NCI-H2227 (cell line): ENCODE data around the gene CCDC30.

Experiments
- DNase-seq: peaks from one replicate; lab custom pipeline; 2025; ENCODE audit not compliant: unreplicated experiment; lab: John Stamatoyannopoulos, UW

Gene CCDC30

DNA sequence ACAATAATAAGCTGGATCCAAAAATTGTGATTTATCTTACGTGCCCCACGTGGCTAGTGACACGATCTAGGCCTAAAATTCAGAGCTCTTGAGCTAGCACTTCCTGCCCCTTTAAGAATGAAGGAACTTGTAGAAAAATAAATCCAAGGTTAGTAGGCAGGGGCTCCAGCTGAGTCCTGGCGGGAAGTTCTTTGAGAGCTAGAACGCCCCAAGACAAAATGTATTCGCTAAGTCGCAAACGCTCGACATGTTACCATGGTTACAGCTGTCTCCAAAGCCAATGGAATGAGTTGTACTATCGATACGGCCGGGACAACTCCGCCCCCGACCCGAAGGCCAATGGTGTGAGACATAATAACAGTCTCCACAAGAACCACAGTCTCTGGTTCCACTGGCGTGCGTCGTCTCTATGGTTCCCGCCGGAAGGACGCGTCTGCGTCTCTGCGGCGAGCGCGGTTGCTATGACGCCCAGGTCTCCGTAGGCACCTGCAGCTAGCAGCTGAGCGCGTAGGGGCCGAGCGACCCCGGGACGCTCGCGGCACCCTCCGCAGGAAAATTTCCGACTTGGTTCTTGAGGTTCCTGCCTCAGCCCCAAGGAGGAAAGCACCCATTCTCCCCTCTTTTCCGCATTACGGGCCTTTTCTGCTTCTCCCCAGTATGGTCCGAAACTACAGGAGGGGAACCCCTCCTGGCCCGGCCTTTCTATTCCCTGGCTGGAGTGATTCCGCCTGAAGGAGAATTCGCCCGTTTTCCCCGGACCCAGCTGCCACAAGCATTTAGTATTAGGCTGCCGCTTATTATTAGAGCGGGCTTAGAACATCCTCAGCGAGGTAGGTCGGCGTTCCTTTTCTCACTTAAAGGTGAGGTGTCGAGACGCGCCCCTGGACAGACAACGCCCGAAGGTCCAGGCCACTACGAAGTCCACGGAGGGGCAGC is at the start of gene CCDC30:
CCDC30 (plus strand) TSS at position 459 of the 936 bp plus-strand sequence. CDS start 17,266 bp downstream, outside the sequence.
- DNase-seq: peak; percentile 99

DNA sequence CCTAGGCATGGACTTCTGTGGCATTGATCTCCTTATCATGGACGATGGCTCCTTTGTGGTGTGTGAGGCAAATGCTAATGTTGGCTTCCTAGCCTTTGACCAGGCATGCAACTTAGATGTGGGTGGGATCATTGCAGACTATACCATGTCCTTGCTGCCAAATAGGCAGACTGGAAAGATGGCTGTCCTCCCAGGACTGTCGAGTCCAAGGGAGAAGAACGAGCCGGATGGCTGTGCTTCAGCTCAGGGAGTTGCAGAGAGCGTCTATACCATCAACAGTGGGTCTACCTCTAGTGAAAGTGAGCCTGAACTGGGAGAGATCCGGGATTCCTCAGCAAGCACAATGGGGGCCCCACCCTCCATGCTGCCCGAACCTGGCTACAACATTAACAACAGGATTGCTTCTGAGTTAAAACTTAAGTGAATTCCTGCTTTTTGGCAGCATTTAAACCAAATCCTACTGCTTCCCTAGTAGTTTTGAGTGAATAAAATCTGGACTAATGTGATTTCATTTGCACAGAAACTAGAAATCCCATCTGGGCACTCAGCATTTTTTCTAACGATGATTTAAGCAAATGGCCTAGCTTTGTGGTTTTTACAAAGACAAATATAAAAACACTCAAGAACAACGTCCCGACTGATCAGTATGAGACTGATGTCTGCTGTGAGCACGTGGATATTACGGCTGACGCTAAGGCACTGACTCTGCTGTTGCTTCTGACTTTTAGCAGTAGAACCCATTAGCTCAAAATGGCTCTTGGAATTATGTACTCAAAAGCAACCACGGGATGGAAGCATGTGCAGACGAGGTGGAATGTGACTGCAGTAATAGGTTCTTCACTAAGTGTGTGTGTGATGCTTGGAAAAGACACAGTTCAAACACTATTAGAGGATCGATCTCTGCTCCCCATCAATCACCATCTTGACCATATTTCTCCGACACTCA is 48.3 kb upstream of the CCDC30 start:
- DNase-seq: no peak

GRCh38 chr1:42417166-42417565 is 45.9 kb upstream of the CCDC30 start:
- no peak for DNase-seq

- DNase-seq: no peak
These were observed 44.6 kb upstream of the CCDC30 start for GRCh38 chr1:42418516-42418915.

- peak; percentile 33 for DNase-seq
These were observed 43.8 kb upstream of the CCDC30 start for GRCh38 chr1:42419126-42419821.

DNA sequence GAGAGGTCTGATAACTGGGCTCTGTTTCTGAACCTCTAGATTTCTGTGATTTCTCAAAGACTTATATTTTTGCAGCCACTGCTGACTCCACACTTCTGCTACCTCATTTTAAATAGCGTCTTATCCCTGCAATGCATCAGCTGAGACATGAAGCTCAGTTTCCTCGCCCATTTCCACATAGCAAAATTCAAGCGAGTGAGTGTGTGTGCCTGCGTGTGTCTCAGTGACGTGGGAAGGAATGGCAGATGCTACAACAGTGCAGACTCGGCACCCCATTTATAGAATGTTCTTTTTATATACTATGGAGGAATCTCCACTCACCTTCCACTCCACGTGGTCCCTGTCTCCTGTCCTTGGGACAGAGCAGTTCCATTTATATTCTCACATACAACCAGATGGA is 43.0 kb upstream of the CCDC30 start:
- DNase-seq: no peak

DNA sequence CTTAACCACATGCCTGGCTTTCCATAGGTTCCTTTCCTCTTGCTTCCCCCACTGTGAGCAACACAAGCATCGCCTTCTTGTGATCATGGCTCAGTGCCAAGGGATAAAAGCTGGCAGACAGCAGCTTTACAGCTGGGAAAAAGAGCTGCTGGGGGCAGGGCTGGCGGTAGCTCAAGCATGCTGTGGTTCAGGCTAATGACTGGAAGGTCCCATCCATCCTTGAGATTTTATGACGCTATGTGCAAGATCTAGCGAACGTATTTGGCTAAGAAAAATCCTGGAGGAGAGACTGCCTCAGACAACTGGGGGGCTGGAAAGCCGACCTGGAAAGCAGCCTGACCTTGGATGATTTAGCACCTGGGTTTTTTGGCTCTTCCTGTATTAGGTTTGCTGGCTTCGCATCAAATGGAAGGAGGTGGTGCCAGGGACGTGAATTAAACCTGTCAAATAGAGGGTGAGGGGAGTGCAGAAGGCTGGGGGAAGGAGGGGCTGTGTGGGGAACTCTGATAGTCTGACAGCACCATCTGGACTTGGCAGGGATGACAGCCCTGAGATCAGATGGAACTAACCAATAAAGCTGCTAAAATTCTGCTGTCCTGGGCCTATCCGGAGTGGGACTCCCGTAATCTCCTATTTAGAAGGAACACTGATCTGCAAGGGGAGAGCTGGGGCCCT is 42.0 kb upstream of the CCDC30 start:
- DNase-seq: peak; percentile 93

GRCh38 chr1:42422737-42423136 is 40.3 kb upstream of the CCDC30 start:
- peak; percentile 71 for DNase-seq

GRCh38 chr1:42423681-42424080 is 39.4 kb upstream of the CCDC30 start:
- peak; percentile 74 for DNase-seq

DNA sequence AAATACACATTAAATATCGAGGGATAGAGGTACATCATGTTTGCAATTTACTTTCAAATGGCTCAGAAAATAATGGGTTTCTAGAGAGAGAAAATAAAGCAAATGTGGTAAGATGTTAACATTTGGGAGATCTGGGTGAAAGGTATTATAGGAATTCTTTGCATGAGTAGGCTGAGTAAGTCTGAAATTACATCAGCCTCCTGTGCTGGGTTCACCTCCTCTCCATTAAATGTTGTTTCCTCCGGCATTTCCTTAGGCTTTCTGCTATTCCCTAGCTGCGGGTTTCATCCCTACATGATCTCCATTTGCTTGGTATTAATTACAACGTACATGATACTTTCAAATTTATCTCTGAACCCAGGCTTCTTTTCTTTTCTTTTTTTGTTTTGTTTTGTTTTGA is 38.9 kb upstream of the CCDC30 start:
- DNase-seq: no peak

GRCh38 chr1:42427240-42427639 is 35.8 kb upstream of the CCDC30 start:
- no peak for DNase-seq

DNA sequence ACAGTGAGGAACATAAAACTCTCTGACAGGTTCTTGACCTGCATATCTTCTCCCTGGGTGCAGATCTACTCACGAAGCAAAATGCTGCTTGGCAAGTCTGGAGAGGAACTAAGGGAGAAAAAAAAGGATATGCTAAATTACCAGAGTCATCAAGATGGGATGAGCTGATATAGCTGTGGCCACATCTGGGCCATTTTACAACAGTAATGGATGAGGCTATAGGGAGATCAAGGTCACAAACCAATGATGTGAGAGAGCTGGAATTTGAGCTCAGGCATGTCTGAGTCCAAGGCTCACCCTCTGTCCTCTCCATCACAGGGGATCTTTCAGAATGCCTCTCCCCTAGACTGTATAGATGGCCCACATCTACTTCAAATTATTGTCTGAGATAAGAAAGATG is 33.5 kb upstream of the CCDC30 start:
- no peak for DNase-seq

- DNase-seq: no peak
These were observed 32.6 kb upstream of the CCDC30 start for GRCh38 chr1:42430286-42431135.

DNA sequence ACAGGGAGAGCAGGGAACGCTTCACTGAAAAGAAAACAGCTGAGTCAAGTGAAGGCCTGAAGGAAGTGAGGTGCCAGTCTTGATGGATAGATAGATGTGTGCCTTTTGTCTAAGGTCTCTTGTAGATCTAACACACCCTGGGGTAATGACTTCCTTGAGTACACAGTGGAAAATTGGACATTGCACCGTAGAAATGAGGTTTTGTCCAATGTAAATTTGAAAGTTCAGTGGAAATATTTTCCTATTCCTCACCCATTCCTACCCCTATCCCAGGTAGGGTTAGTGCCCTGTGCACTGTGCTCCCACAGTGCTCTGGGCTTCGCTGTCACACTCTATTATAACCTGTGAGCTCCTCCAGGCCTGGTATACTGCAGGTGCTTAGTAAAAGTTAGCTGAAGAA is 31.6 kb upstream of the CCDC30 start:
- DNase-seq: no peak

- DNase-seq: no peak
These were observed 30.4 kb upstream of the CCDC30 start for GRCh38 chr1:42432714-42433113.

DNA sequence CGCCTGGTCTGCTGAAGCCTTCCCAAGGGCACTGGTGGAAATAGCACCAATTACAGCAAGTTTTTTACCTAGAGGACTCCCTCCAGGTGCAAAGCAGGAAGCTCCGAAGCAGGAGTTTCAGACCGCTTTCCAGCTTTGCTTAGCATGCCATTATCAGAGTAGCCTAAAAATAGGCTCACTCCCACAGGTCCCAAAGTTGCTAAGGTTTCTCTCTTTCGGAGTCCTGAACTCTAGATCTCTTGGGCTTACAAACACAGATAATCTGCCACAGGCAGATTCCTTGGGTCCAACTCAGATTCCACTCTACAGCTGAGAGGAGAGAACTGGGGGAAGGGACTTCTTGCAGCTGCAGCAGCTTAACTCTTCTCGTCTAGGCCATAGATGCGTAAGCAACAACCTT is 29.7 kb upstream of the CCDC30 start:
- no peak for DNase-seq

DNA sequence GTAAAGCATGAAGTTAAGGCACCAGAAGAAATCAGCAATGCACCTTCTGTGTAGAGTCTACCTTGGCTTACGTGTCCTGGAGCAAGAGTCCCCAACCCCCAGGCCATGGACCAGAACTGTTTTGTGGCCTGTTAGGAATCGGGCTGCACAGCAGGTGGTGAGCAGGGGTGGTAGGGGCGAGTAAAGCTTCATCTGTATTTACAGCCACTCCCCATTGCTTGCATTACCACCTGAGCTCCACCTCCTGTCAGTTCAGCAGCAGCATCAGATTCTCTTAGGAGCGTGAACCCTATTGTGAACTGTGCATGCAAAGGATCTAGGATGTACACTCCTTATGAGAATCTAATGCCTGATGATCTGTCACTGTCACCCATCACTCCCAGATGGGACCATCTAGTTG is 28.7 kb upstream of the CCDC30 start:
- no peak for DNase-seq

DNA sequence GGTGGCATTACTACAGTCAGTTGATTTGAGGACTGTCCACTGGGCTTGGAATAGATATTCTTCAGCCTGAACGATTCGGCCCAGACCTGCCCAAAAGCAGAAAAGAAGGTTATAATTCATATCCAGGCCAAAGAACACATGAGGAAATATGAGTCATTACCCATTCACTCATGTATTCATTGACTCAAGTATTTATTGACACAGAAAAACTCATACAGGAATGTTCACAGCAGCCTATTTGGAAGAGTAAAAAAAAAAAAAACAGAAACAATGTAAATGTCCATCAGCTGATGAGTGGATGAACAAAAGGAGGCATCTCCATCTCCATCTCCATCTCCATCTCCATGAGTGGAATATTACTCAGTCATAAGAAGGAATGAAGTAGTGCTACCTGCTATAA is 23.1 kb upstream of the CCDC30 start:
- no peak for DNase-seq

- DNase-seq: no peak
These were observed 20.4 kb upstream of the CCDC30 start for GRCh38 chr1:42442662-42443061.

DNA sequence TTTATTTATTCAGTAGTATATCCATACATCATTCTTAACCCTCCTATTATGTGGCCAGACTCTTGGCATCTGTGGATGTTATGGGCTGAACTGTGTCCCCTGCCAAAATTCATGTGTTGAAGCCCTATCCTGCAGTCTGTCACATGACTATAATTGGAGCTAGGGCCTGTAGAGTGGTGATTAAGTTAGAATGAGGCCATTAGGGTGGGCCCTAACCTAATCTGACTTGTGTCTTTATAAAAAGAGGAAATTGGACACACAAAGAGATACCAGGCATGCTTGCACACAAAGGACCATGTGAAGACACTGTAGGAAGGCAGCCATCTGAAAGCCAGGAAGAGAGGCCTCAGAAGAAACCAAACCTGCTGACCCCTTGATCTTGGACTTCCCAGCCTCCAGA is 13.8 kb upstream of the CCDC30 start:
- DNase-seq: peak; percentile 27
